ENCODE results near the gene SKI.
"Not testable (repeated sequence)": the region's sequence is repeated elsewhere in the genome, so short reads cannot be mapped to it uniquely, and the experiment has no call there.

The SKI gene

DNA sequence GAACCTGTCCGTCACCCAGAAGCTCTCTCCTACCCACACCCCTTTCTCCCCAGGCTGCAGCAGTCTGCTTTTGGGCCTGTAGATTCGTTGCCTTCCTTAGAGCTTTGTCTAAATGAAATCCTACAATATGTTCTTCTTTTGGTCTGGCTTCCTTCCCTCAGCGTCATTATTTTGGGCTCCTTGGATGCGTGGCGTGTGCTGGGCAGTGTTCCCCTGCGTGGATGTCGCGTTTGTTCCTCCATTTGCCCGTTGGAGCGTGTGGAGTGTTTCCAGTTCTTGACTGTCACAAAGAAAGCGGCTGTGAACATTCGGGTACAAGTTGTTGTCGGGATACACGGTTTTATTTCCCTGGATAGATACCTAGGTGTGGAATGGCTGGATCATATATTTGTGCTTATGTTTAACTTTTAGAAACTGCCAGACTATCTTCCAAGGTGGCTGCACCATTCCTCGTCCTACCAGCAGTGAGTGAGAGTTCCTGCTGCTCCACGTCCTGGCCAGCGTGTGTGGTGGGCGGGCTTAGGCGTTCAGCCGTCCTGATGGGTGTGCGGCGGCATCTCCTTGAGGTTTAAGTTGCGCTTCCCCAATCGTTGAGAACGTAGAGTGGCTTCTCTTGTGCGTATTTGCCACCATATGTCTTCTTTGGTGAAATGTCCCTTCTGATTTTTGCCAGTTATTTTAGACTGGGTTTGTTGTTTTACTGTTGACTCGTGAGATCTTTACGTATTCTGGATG is 31.7 kb downstream of the SKI start:
- no peak for DNase-seq (ENCODE audit: low read depth in 2 of 2)

DNA sequence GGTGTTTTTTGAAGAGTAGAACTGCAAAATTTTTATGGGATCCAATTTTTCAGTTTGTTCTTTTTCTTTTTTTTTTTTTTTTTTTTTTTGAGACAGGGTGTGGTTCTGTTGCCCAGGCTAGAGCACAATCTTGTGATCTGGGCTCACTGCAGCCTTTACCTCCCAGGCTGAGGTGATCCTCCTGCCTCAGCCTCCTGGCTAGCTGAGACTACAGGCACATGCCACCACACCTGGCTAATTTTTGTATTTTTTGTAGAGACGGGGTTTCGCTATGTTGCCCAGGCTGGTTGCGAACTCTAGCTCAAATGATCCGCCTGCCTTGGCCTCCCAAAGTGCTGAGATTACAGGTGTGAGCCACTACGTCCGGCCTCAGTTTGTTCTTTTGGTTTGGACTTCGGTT is 32.4 kb downstream of the SKI start:
- not testable (repeated sequence) for DNase-seq (ENCODE audit: low read depth in 2 of 2)

DNA sequence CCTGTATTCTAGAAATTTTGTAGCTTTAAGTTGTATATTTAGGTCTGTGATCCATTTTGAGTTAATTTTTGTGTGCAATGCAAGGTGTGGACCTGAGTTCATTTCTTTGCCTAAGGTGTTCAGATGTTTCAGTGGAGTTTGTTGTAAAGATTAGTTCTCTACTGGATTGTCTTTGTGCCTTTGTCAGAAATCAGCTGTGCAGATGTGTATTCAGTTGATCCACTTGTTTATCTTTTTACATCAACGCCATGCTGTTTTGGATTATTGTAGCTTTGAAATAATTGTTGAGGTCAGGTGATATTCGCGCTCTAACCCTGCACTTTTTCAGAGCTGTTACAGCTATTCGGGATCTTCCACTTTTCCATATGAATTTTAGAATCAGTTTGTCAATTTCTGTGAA is 32.8 kb downstream of the SKI start:
- DNase-seq (ENCODE audit: low read depth in 2 of 2) = no peak

DNA sequence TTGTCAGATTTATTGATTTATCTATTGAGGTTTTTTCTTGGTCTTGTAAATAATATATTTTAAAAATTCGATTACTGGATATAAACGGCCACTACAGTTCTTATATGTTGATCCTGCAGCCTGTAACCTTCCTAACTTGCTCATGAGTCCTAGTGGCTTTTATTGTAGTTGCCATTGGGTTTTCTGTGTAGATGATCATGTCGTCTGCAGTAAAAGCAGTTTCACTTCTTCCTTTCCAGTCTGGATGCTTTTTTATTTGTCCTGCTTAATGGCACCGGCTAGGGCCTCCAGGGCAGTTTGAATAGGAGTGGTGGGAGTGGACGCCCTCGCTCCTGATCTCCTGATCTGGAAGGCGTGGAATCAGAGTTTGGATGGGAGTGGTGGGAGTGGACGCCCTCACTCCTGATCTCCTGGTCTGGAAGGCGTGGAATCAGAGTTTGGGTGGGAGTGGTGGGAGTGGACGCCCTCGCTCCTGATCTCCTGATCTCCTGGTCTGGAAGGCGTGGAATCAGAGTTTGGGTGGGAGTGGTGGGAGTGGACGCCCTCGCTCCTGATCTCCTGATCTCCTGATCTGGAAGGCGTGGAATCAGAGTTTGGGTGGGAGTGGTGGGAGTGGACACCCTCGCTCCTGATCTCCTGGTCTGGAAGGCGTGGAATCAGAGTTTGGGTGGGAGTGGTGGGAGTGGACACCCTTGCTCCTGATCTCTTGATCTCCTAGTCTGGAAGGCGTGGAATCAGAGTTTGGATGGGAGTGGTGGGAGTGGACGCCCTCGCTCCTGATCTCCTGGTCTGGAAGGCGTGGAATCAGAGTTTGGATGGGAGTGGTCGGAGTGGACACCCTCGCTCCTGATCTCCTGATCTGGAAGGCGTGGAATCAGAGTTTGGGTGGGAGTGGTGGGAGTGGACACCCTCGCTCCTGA is 33.6 kb downstream of the SKI start:
- DNase-seq (ENCODE audit: low read depth in 2 of 2) = not testable (repeated sequence)

DNA sequence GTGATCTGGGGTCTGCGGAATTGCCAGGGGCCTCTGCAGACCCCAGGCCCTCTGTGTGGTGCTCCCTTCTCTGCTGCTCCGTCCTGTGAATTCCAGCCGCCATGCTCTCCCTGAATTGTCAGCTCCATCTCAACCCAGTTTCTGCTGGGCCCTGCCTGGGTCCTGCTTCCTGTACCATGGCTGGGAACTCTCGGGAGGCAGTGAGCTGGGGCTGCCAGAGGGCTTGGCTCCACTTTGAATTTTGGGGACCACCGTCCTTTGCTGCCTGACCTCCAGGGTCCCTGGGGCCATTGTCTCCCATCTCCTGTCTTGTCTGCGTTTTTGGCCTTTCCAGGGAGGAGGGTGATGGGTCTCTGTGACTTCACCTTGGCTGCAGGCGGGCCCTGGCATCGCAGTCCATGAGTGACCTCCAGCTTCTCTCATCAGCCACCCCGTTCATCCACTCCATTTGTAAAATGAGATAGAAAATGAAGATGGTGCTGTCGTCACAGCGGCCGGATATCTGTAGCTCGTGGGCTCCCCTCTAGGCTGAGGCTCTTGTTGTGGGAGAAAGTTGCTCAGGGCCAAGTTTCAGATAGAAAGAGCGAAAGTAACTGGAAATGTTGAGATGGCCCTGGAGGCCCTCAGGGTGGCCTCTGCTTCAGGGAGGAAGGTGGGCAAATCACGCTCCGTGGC is 38.3 kb downstream of the SKI start:
- DNase-seq (ENCODE audit: low read depth in 2 of 2) = no peak

DNA sequence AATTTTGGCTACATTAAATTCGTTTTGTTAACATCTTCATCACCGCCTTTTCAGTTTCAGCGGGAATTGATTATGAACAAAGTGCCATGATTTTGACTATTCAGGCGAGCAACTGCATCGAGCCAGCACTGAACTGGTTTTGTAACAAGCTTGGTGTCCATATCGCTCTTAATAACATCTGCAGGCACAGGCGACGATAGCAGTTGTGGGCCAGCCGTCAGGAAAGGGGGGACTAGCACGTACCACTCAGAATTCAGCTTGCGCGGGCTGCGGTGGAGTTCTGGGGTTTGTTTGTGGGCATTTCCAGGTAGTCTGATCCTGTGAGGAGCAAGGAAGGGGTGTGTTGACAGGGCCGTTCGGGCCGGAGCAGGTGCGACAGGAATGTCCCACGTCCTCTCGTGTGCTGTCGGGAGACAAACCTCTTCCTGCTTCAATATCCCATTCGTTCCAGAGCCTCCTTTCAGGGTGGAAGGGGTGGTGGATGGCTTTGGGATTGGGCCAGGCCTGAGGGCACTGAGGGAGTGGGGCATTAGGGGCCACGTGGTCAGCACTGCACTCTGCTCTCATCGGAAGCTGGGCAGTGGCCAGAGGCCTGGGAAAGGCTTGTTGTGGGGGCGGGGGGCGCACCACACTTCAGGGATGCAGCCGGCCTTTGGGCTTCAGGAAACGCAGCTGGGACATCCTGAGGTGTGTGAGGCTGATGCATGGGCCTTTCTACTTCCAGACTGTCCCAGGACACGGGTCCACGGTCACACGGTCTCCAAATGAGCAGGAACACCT is 39.1 kb downstream of the SKI start:
- no peak for DNase-seq (ENCODE audit: low read depth in 2 of 2)

DNA sequence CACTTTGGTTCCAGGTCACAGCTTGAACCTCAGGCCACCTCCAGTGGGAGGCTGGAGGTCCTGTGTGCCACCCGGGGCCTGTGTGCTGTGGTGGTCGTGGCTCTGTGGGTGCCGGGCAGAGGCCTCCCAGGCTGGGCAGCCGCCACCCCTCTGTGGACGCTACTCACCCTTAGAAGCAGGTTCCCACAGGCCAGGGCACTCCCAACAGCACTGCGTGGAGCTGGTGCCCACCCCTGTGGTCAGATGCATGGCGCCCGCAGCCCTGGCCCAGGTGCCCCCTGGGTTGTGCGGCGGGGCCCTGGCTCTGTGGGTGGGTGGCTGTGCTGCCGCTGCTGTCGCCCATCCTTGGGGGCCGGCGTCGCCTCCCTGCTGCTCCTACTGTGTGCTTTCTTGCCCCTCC is 39.7 kb downstream of the SKI start:
- no peak for DNase-seq (ENCODE audit: low read depth in 2 of 2)

DNA sequence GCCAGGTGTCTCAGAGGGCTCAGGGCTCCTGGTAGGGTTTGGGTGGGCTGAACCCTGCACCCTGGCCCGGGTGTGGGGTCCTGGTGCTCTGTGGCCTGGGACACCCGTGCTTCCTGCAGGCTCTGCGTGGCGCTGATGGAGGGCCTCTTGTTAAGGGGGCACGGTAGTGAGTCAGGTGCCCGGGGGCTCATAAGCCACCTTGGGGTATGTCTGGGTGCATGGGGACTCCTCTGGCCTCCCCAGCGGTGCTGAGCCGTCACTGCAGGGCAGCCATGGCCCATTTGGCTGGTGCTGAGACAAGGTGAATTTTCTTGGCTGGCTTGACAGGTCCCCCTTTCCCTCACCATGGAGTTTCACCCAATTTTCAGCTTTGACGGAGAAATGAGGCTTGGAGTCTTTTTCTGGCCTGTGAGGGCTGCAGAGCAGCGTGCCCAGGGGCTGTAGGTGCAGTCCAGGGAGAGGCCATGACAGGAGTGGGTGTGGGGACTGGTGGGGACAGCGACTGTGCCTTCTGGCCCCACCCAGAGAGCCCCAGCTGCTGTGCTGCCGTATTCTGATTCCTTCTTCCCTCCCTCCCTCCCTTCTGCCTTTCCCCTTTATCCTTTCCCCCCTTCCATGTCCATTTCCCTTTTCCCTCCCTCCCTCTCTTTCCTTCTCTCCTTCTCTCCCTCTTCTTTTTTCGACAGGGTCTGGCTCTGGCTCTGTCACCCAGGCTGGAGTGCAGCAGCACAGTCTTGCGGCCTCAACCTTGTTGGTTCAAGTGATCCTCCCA is 40.4 kb downstream of the SKI start:
- DNase-seq (ENCODE audit: low read depth in 2 of 2) = no peak

DNA sequence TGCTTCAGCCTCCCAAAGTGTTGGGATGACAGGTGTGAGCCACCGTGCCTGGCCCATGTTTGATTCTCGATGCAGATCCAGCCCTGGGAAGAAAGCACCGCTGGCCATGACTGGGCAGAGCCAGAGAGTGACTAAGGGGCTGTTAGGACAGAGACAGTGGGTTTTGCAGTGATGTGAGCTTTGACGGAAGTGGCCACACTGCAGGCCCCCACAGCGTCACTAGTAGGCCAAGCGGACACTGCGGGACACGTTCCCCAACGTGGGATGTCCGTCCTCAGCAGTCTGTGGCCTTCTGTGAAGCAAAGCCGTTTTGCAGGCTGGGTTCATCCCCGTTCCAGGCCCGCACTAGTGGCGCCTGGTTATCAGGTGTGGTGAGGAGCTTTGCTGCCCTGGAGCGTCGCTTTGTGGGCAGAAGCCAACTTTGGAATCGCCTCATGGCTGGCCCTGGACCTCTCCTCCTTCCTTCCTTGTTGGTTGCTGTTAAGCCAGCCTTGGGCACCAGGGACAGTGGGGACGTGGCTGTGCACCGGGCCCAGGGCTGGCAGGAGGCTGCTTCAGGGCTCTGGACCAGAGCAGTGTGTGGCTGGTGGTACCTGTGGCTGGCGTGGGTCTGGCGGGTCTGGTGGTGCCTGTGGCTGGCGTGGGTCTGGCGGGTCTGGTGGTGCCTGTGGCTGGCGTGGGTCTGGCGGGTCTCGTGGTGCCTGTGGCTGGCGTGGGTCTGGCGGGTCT is 41.2 kb downstream of the SKI start:
- DNase-seq (ENCODE audit: low read depth in 2 of 2) = no peak

DNA sequence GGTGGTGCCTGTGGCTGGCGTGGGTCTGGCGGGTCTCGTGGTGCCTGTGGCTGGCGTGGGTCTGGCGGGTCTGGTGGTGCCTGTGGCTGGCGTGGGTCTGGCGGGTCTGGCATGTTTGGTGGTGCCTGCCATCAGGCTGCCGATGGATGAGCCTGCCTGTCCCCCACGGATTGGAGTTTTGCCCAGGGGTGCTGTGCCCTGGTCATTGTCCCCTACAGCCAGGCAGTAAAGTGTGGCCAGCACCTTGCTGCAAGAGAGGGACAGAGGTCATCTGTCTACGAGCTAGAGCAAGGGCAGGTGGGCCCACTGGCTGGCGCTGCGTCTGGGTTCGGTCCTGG is 41.8 kb downstream of the SKI start:
- DNase-seq (ENCODE audit: low read depth in 2 of 2) = no peak

DNA sequence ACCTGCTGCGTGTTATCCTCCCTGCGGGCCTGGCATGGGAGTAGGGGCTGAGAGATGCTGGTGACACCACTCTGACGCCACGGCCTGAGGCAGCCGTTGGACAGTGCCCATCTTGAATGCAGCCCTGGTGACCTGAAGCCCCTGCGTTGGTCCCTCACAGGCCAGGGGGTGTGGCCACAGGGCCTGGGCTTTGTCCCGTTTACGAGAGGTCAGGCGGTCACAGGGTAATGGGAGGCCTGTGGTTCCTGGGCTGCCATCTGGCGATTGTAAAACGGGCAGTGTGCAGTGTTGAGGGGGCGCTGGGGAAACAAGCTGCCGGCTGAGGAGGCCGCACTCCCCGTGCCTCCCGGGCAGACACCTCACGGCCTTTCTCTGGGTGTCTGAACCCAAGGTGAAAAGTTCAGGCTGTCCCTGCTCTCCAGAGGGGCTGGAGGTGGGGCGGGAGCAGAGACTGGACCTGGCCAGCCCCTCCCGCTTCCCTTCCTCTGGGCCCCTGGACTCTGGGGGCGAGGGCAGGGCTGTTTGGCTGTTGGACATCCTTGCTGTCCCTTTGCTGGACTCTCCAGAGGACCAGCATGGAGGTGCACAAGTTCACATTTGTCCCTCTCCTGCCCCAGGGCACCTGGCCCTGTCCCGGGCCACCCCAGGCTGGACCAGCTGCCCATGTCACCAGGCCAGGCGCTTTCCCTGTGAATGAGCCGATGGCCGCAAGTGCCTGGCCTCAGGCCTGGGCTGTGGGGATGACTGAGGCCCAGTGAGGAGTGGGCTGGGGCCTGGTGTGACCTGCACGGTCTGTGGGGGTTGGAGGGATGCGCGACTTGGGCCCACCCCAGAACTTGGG is 42.4 kb downstream of the SKI start:
- no peak for DNase-seq (ENCODE audit: low read depth in 2 of 2)

DNA sequence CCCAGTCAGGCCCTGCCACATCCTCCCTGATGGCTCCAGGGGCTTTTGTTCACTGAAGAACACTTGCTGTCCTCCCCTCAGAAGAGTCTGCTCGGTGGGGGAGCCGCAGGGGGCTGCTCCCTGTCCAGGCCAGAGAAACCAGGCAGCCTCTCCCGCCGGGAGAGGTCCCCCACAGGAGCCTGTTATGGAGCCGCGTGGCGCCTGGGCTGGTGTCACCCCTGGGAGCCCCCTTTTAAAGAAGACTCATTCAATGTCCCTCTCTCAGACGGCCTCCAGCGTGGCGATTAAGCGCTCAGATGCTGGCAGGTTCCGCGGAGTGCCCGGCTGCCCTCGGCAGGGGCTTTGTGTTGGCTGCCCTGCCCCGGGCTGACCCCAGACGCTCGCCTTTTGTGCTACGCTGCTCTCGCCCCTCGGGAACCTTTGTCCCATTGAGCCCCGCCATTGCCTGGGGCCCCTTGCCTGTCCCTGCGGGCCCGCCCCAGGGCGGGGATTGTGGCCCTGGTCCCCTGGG is 43.1 kb downstream of the SKI start:
- DNase-seq (ENCODE audit: low read depth in 2 of 2) = no peak

DNA sequence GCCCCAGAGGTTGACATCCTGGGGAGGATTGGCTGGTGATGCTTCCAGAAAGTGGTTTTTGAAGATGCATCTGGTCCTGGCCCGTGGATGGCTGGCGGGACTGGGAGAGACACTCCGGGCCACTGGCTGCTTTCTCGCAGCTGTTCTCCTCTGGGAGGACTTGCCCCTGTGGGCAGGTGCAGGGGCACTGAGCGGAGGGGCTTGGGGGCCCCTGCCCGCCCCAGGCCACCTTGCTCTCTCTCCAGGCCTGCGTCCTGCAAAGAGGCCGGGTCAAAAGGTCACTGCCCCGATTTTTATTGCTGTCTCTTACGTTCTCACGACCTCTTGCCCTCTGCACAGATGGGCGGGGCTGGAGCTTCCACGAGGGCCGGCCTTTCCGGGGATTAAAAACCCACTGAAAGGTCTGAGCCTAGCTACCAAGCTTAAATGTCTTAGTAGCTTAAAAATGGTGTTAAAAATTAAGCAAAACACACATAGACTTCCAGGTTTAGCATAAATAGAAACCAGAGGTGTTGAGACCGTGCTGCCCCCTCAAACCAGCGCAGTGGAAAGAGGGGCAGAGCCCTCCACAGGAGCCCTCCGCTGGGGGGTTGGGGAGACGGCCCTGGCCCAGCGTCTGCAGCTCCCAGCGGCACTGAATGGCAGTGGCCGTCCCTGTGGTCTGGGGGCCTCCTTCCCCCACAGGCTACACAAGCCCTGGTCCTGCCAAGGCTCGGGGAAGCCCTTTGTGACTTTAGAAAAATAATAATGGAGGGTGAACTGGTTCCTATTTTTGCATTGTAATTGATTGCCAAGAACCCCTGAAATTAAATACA is 43.9 kb downstream of the SKI start:
- no peak for DNase-seq (ENCODE audit: low read depth in 2 of 2)

DNA sequence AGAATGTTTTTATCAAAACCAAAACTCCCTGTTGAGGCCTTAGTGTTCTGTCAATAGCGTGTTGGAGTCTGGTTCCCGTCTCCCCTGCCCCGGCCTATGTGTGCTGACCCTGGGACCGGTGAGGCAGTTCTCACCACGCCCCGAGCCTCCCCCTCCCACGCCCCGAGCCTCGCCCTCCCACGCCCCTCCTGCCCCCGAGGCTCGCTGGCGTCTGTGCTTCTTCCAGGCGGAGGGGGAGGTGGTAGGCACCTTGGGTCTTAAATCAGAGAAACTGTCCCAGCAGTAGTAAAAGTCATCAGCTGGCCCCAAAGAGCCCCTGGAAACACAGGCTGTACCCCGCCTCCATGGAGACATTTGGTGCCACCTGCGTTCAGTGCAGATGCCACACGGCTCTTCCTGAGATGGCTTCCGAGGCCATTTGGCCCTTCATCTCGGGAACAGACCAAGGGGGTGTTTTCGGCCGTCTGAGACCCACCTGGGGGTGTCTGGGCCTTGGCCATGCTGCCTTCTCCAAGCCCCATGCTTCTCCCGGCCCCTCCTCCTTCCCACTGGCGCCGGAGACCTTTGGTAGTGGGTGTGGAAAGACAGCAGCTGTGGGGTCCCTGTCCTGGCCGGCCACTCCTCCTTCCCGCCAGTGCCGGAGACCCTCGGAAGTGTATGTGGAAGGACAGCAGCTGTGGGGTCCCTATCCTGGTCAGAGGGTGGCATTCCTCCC is 44.7 kb downstream of the SKI start:
- DNase-seq (ENCODE audit: low read depth in 2 of 2) = no peak

DNA sequence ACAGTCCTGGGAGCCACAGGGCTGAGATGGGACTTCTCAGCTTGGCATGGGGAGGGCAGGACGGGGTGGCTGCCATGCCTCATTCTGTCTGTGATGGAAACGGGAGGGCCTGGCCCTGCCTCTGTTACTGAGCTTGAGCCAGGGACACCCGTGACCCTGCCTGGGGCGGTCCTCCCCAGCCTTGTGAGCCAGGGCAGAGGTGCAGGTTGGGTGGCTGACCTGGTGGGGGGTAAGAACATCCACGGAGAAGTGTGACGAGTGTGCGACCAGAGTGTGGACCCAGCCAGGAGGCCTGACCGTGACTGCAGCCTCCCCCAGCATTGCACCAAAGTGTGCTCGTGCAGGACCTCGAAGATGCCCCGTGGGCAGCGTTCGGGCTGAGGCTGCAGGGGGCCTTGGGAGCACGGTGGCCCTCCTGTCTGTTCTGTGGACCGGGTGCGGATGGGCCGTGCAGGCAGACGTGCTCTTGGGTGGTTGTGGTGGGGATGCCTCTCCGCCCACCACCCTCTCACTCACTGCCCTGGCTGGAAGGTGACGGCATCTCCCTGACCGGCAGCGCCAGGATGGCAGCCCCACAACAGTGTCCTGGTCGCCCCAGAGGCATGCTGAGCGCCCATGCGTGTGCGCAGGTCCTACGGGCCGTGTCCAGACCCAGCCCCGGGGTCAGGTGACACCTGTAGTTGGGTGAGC is 45.4 kb downstream of the SKI start:
- DNase-seq (ENCODE audit: low read depth in 2 of 2) = no peak

DNA sequence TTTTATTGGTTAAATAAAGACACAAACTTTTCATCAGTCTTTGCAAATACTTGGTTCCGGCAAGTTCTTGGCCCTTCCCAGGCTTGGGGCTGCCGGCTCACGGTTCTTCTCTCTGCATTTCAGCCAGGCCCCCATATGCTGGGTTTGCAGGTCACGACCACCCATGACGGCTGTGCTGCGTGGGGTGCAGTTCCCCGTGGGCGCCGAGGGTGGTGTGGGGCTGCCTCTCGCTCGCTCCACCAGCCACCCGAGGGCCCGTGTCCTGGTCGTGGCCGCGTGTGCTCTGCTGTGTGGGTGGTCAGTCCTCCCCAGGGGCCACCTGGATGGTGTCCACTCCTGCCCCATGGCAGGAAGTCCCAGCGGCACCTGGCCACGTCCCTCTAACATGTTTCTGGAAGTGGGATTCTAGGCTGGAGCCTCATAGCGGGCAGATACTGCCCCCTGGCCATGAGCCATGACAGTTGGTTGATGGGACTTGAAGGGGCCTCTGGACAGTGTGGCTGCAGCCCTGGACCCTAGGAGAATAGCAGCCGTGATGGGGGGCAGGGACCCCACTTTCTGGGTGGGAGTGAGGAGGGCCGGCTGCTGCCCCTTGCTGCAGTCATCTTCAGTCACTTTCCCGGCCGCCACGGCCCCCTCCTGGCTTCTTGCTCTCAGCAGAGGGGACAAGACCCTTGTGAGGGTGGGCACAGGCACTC is 46.3 kb downstream of the SKI start:
- DNase-seq (ENCODE audit: low read depth in 2 of 2) = no peak

All from stimulated activated CD8-positive, alpha-beta memory T cell treated with anti-CD3 and anti-CD28 coated beads, Interleukin-2, amount 100 ng/mL, for 48 hours (primary cell).